ENCODE data around the gene ITGA1. TPM values are rescaled to one million over a fixed set of nuclear protein-coding genes. Genes with fewer than 3 reads are reported as not detected.

Gene ITGA1
- total RNA-seq, 2 donors from 2014 or later, result 0.33 to 3.5 TPM

- peak; percentile 85 for DNase-seq
- H3K27ac ChIP-seq (ENCODE audit: low read depth, low read length), result no peak overlapping the region
- peaks cover 39% of the 10 kb centered on the region for H3K27me3 ChIP-seq (ENCODE audit: control insufficient read depth, insufficient read depth, low read length, poor library complexity, severe bottlenecking)
- H3K4me3 Mint-ChIP-seq, result peak overlapping the region; percentile 63
- peak overlapping the region; percentile 36 for H3K9ac ChIP-seq (ENCODE audit: extremely low read depth, low read length, poor library complexity, severe bottlenecking)
- peaks cover 2% of the 10 kb centered on the region for H3K4me1 Mint-ChIP-seq
- H3K27me3 Mint-ChIP-seq (ENCODE audit: insufficient read depth), result peaks cover 46% of the 10 kb centered on the region
- H3K4me1 ChIP-seq (ENCODE audit: control insufficient read depth, insufficient read depth, low read length), result no peaks in the 10 kb centered on the region
- no peaks in the 10 kb centered on the region for H3K9me3 Mint-ChIP-seq
- TF ChIP-seq CTCF (conservative IDR thresholded peaks at IDR 0.05), result peak; percentile 49
- peak overlapping the region; percentile 86 for H3K4me3 ChIP-seq (ENCODE audit: low read length)
- H3K36me3 ChIP-seq (ENCODE audit: control insufficient read depth, insufficient read depth, low read length), result no peaks in the 10 kb centered on the region
- H3K27ac Mint-ChIP-seq, result no peak overlapping the region
- no peaks in the 10 kb centered on the region for H3K9me3 ChIP-seq (ENCODE audit: control insufficient read depth, low read length)
- 10 to 15% methylated on average over 11 to 27 of the region's 27 CpGs for WGBS, 2 experiments (ENCODE audit: insufficient coverage in 1 of 2, insufficient read length in 1 of 2)
- no peaks in the 10 kb centered on the region for H3K36me3 Mint-ChIP-seq (ENCODE audit: low read depth)
Measured at GRCh38 chr5:52989781-52990527, 202.2 kb downstream of the ITGA1 start.

GRCh38 chr5:52990528-52990925 lies 202.8 kb downstream of the ITGA1 start:
- no peaks in the 10 kb centered on the region for H3K4me1 ChIP-seq (ENCODE audit: control insufficient read depth, insufficient read depth, low read length)
- DNase-seq, result no peak
- peak overlapping the region; percentile 86 for H3K4me3 ChIP-seq (ENCODE audit: low read length)
- Mint-ChIP-seq H3K4me1 (peaks cover 2% of the 10 kb centered on the region), H3K4me3 (peak overlapping the region; percentile 63), H3K9me3 (no peaks in the 10 kb centered on the region), H3K36me3 (ENCODE audit: low read depth) (no peaks in the 10 kb centered on the region), H3K27me3 (ENCODE audit: insufficient read depth) (peaks cover 46% of the 10 kb centered on the region), H3K27ac (no peak overlapping the region)
- no peaks in the 10 kb centered on the region for H3K9me3 ChIP-seq (ENCODE audit: control insufficient read depth, low read length)
- 79 to 81% methylated on average over 3 to 4 of the region's 4 CpGs for WGBS, 2 experiments (ENCODE audit: insufficient coverage in 1 of 2, insufficient read length in 1 of 2)
- TF ChIP-seq CTCF (conservative IDR thresholded peaks at IDR 0.05), result no peak
- H3K9ac ChIP-seq (ENCODE audit: extremely low read depth, low read length, poor library complexity, severe bottlenecking), result no peak overlapping the region
- H3K27me3 ChIP-seq (ENCODE audit: control insufficient read depth, insufficient read depth, low read length, poor library complexity, severe bottlenecking), result peaks cover 39% of the 10 kb centered on the region
- H3K36me3 ChIP-seq (ENCODE audit: control insufficient read depth, insufficient read depth, low read length), result no peaks in the 10 kb centered on the region
- no peak overlapping the region for H3K27ac ChIP-seq (ENCODE audit: low read depth, low read length)

GRCh38 chr5:52993367-52993766 lies 205.7 kb downstream of the ITGA1 start:
- H3K27ac ChIP-seq (ENCODE audit: low read depth, low read length), result no peak overlapping the region
- Mint-ChIP-seq H3K27me3 (ENCODE audit: insufficient read depth) (peaks cover 22% of the 10 kb centered on the region), H3K9me3 (no peaks in the 10 kb centered on the region), H3K27ac (no peak overlapping the region), H3K36me3 (ENCODE audit: low read depth) (no peaks in the 10 kb centered on the region), H3K4me1 (peaks cover 2% of the 10 kb centered on the region), H3K4me3 (no peak overlapping the region)
- no peak for TF ChIP-seq CTCF (conservative IDR thresholded peaks at IDR 0.05)
- no peaks in the 10 kb centered on the region for H3K9me3 ChIP-seq (ENCODE audit: control insufficient read depth, low read length)
- DNase-seq, result no peak
- WGBS, 2 experiments (ENCODE audit: insufficient coverage in 1 of 2, insufficient read length in 1 of 2), result 90 to 100% methylated on average over 2 of the region's 2 CpGs
- no peak overlapping the region for H3K9ac ChIP-seq (ENCODE audit: extremely low read depth, low read length, poor library complexity, severe bottlenecking)
- H3K27me3 ChIP-seq (ENCODE audit: control insufficient read depth, insufficient read depth, low read length, poor library complexity, severe bottlenecking), result peaks cover 24% of the 10 kb centered on the region
- no peak overlapping the region for H3K4me3 ChIP-seq (ENCODE audit: low read length)
- H3K4me1 ChIP-seq (ENCODE audit: control insufficient read depth, insufficient read depth, low read length), result no peaks in the 10 kb centered on the region
- H3K36me3 ChIP-seq (ENCODE audit: control insufficient read depth, insufficient read depth, low read length), result no peaks in the 10 kb centered on the region
